ENCODE results near the gene CDH13. TPM values are rescaled to one million over a fixed set of nuclear protein-coding genes. Genes with fewer than 3 reads are reported as not detected.
A peak's percentile ranks its signal among the peaks of the same experiment; 100 is the strongest.

Gene CDH13
- total RNA-seq, 1 experiment from 2014 or later = 2.1 TPM

- no peak for DNase-seq (ENCODE audit: low spot score)
- no peak for TF ChIP-seq CTCF (conservative IDR thresholded peaks at IDR 0.05; ENCODE audit: low read depth, low read length)
- TF ChIP-seq EZH2 (IDR thresholded peaks at IDR 0.05; ENCODE audit: borderline replicate concordance, low read depth, low read length, poor library complexity, severe bottlenecking) = no peak
- H3K36me3 ChIP-seq (ENCODE audit: insufficient read depth, low read length, poor library complexity, severe bottlenecking) = no peaks in the 10 kb centered on the region
- H3K4me3 ChIP-seq (ENCODE audit: low read depth, low read length, poor library complexity, severe bottlenecking) = no peak overlapping the region
- ChIA-PET POLR2A (ENCODE audit: low non-redundant PET) (no interaction called here), CTCF (no interaction called here)
- BruUV-seq (replicated peaks) = no TSS peak
- H3K9me3 ChIP-seq (ENCODE audit: low read depth, low read length, poor library complexity, severe bottlenecking) = no peaks in the 10 kb centered on the region
- intact Hi-C loops (cut with micrococcal nuclease; ENCODE audit: unreplicated experiment) = no loop called here
- H3K27ac ChIP-seq (ENCODE audit: low read depth, low read length, poor library complexity, severe bottlenecking) = no peak overlapping the region
- H3K4me1 ChIP-seq (ENCODE audit: insufficient read depth, low read length, poor library complexity, severe bottlenecking) = no peaks in the 10 kb centered on the region
- H3K27me3 ChIP-seq (replicated peaks; ENCODE audit: insufficient read depth, low read depth, low read length, poor library complexity) = peaks cover 19% of the 10 kb centered on the region
These were observed 38.3 kb downstream of the CDH13 start for GRCh38 chr16:82665025-82665424.

- Histone ChIP-seq H3K4me1 (ENCODE audit: insufficient read depth, low read length, poor library complexity, severe bottlenecking) (no peaks in the 10 kb centered on the region), H3K9me3 (ENCODE audit: low read depth, low read length, poor library complexity, severe bottlenecking) (no peaks in the 10 kb centered on the region), H3K36me3 (ENCODE audit: insufficient read depth, low read length, poor library complexity, severe bottlenecking) (no peaks in the 10 kb centered on the region), H3K27ac (ENCODE audit: low read depth, low read length, poor library complexity, severe bottlenecking) (no peak overlapping the region), H3K27me3 (replicated peaks; ENCODE audit: insufficient read depth, low read depth, low read length, poor library complexity) (peaks cover 27% of the 10 kb centered on the region), H3K4me3 (ENCODE audit: low read depth, low read length, poor library complexity, severe bottlenecking) (no peak overlapping the region)
- ChIA-PET CTCF (no interaction called here), POLR2A (ENCODE audit: low non-redundant PET) (no interaction called here)
- TF ChIP-seq EZH2 (IDR thresholded peaks at IDR 0.05; ENCODE audit: borderline replicate concordance, low read depth, low read length, poor library complexity, severe bottlenecking) = no peak
- intact Hi-C loops (cut with micrococcal nuclease; ENCODE audit: unreplicated experiment) = no loop called here
- no peak for DNase-seq (ENCODE audit: low spot score)
- BruUV-seq (replicated peaks) = no TSS peak
These were observed 40.7 kb downstream of the CDH13 start for GRCh38 chr16:82667437-82667836.

DNA sequence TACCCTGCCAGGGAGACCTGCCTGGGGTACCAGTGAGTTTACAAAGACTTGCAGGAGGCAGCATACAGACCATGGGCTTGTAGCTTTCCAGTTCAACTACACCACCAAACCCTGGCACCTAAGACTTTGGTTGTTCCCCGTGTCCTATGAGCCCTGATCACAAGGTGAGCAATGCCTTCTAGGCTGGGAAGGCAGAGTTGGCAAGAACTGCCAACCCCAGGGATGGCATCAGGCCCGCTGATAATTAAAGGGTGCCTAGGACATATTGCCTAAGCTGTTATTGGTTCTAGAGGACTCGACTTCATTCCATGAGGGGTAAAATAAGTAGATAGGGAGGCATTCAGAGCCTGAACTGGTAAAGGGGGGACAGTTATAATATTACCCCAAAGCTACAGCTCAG, 41.3 kb downstream of the CDH13 start:
- CTCF ChIA-PET = no interaction called here
- H3K4me1 ChIP-seq (ENCODE audit: insufficient read depth, low read length, poor library complexity, severe bottlenecking) = no peaks in the 10 kb centered on the region
- POLR2A ChIA-PET (ENCODE audit: low non-redundant PET) = no interaction called here
- intact Hi-C loops (cut with micrococcal nuclease; ENCODE audit: unreplicated experiment) = no loop called here
- DNase-seq (ENCODE audit: low spot score) = no peak
- H3K9me3 ChIP-seq (ENCODE audit: low read depth, low read length, poor library complexity, severe bottlenecking) = no peaks in the 10 kb centered on the region
- peaks cover 27% of the 10 kb centered on the region for H3K27me3 ChIP-seq (replicated peaks; ENCODE audit: insufficient read depth, low read depth, low read length, poor library complexity)
- H3K27ac ChIP-seq (ENCODE audit: low read depth, low read length, poor library complexity, severe bottlenecking) = no peak overlapping the region
- no TSS peak for BruUV-seq (replicated peaks)
- H3K4me3 ChIP-seq (ENCODE audit: low read depth, low read length, poor library complexity, severe bottlenecking) = no peak overlapping the region
- no peaks in the 10 kb centered on the region for H3K36me3 ChIP-seq (ENCODE audit: insufficient read depth, low read length, poor library complexity, severe bottlenecking)
- TF ChIP-seq CTCF (conservative IDR thresholded peaks at IDR 0.05; ENCODE audit: low read depth, low read length) (no peak), EZH2 (IDR thresholded peaks at IDR 0.05; ENCODE audit: borderline replicate concordance, low read depth, low read length, poor library complexity, severe bottlenecking) (no peak)

DNA sequence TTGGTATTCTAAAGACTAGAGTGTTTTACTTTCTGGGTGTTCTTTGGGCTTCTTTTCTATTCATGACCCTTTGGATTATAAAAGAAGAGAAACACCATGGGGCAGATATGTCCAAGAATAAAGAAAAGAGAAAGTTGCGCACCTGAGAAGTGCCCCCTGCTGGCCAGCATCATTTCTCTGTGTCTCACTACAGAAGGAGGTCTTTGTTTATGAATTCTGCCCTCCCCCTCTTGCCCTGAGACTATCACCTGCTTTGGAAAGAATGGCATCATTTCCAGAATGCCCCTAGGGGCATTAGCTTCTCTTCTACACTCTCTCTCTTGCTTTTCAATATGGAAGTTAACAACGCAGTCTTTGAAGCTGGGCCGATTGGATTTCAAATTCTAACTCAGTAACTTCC, 45.0 kb downstream of the CDH13 start:
- no peak for TF ChIP-seq EZH2 (IDR thresholded peaks at IDR 0.05; ENCODE audit: borderline replicate concordance, low read depth, low read length, poor library complexity, severe bottlenecking)
- TF ChIP-seq CTCF (conservative IDR thresholded peaks at IDR 0.05; ENCODE audit: low read depth, low read length) = peak; percentile 55
- CTCF ChIA-PET = no interaction called here
- no peaks in the 10 kb centered on the region for H3K4me1 ChIP-seq (ENCODE audit: insufficient read depth, low read length, poor library complexity, severe bottlenecking)
- H3K4me3 ChIP-seq (ENCODE audit: low read depth, low read length, poor library complexity, severe bottlenecking) = no peak overlapping the region
- H3K27me3 ChIP-seq (replicated peaks; ENCODE audit: insufficient read depth, low read depth, low read length, poor library complexity) = peaks cover 35% of the 10 kb centered on the region
- H3K9me3 ChIP-seq (ENCODE audit: low read depth, low read length, poor library complexity, severe bottlenecking) = no peaks in the 10 kb centered on the region
- no TSS peak for BruUV-seq (replicated peaks)
- POLR2A ChIA-PET (ENCODE audit: low non-redundant PET) = no interaction called here
- no peak overlapping the region for H3K27ac ChIP-seq (ENCODE audit: low read depth, low read length, poor library complexity, severe bottlenecking)
- DNase-seq (ENCODE audit: low spot score) = no peak
- intact Hi-C loops (cut with micrococcal nuclease; ENCODE audit: unreplicated experiment) = no loop called here
- H3K36me3 ChIP-seq (ENCODE audit: insufficient read depth, low read length, poor library complexity, severe bottlenecking) = no peaks in the 10 kb centered on the region

Data from A673 (cell line).